Neutrophil (primary cell): ENCODE measurements around the gene RADIL.

Experiments
- H3K27ac ChIP-seq: fragments of 200-600 bp; sonication (generic); 2 replicates; pipeline ENCODE4 v1.5.1; 2016; ENCODE audit warnings: mild to moderate bottlenecking, moderate library complexity
- H3K27me3 ChIP-seq: fragments of 200-600 bp; sonication (generic); 2 replicates; pipeline ENCODE4 v1.6.0; 2016; ENCODE audit warnings: mild to moderate bottlenecking
- H3K36me3 ChIP-seq: fragments of 200-600 bp; sonication (generic); 2 replicates; pipeline ENCODE4 v1.5.1; 2017
- H3K4me1 ChIP-seq, 2 experiments: fragments of 200-600 bp in 1 of 2; sonication (generic) in 1 of 2; 1 replicate in 1 of 2; 2 replicates in 1 of 2; pipeline versions ENCODE4 v1.5.1 to v1.6.1; 2013 to 2016; ENCODE audit warnings: low read depth in 1 of 2, low read length in 1 of 2, mild to moderate bottlenecking in 1 of 2, moderate library complexity in 1 of 2; ENCODE audit not compliant: control insufficient read depth in 1 of 2, insufficient read depth in 1 of 2
- H3K4me3 ChIP-seq, 2 experiments: fragments of 200-600 bp in 1 of 2; sonication (generic) in 1 of 2; 1 replicate in 1 of 2; 2 replicates in 1 of 2; pipeline ENCODE4 v1.5.1; 2013 to 2016; ENCODE audit warnings: low read depth in 1 of 2, low read length in 1 of 2, mild to moderate bottlenecking in 1 of 2, moderate library complexity in 1 of 2
- H3K9me3 ChIP-seq: fragments of 200-600 bp; sonication (generic); 2 replicates; pipeline ENCODE4 v1.5.1; 2016
- CTCF ChIP-seq: fragments of 200-600 bp; sonication (generic); IDR thresholded peaks from 2 replicates; pipeline ENCODE4 v1.5.1; 2016; ENCODE audit warnings: antibody characterized with exemption

The RADIL gene

GRCh38 chr7:4830176-4830575 is 53.3 kb downstream of the RADIL start:
- Histone ChIP-seq H3K27me3 (no peaks in the 10 kb centered on the region), H3K27ac (no peak overlapping the region), H3K36me3 (no peaks in the 10 kb centered on the region), H3K4me1 (no peaks in the 10 kb centered on the region), H3K9me3 (no peaks in the 10 kb centered on the region), H3K4me3 (no peak overlapping the region)
- no peak for TF ChIP-seq CTCF

- Histone ChIP-seq H3K9me3 (no peaks in the 10 kb centered on the region), H3K4me1 (no peaks in the 10 kb centered on the region), H3K27ac (no peak overlapping the region), H3K36me3 (no peaks in the 10 kb centered on the region), H3K4me3 (no peak overlapping the region), H3K27me3 (no peaks in the 10 kb centered on the region)
- no peak for TF ChIP-seq CTCF
These were observed 54.7 kb downstream of the RADIL start for GRCh38 chr7:4828720-4829383.

- H3K27me3 ChIP-seq: peaks cover 4% of the 10 kb centered on the region
- no peak overlapping the region for H3K4me3 ChIP-seq
- no peaks in the 10 kb centered on the region for H3K9me3 ChIP-seq
- no peak for TF ChIP-seq CTCF
- no peaks in the 10 kb centered on the region for H3K36me3 ChIP-seq
- H3K27ac ChIP-seq: no peak overlapping the region
- no peaks in the 10 kb centered on the region for H3K4me1 ChIP-seq
These were observed 58.4 kb downstream of the RADIL start for GRCh38 chr7:4825081-4825480.

DNA sequence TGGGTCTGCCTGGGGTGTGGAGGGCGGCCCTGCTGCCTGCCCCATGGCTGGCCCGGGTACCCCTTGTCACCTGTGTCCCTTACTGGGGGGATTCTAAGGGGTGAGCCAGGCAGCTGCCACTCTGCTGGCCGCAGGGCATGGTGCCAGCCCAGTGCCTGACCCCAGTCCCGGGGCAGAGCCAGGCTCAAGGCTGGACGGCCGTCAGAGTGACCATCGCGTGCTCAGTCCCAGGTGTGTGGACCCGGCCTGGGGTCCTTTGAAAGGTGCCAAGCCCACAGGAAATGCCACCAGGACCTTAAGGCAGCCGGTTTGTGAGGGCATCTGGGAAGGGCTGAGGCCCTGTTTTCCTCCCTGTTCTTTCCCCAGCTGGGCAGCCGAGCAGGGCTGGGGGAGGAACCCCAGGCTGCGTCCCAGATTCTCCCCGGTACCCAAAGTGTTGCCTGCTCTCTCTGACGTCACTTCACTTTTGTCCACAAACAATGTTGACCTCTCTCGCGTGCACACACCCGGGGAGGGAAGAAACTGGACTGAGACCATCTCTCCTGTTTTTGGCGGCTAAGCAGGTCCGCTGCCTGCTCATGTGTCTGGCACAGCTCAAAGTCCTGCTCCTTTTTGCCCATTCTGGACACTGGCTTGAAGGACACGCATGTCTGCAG is 59.3 kb downstream of the RADIL start:
- Histone ChIP-seq H3K4me3 (no peak overlapping the region), H3K4me1 (no peaks in the 10 kb centered on the region), H3K27me3 (peaks cover 4% of the 10 kb centered on the region), H3K9me3 (no peaks in the 10 kb centered on the region), H3K27ac (no peak overlapping the region), H3K36me3 (no peaks in the 10 kb centered on the region)
- no peak for TF ChIP-seq CTCF

GRCh38 chr7:4823441-4824119 is 59.9 kb downstream of the RADIL start:
- Histone ChIP-seq H3K36me3 (no peaks in the 10 kb centered on the region), H3K27me3 (peaks cover 4% of the 10 kb centered on the region)
- TF ChIP-seq CTCF: no peak

More at GRCh38 chr7:4823441-4824119, 59.9 kb downstream of the RADIL start:
- Histone ChIP-seq H3K4me3 (no peak overlapping the region), H3K4me1 (no peaks in the 10 kb centered on the region), H3K27ac (no peak overlapping the region), H3K9me3 (no peaks in the 10 kb centered on the region)
